GM15510 (cell line): ENCODE measurements around the gene SLC24A3.

Experiments used
- POLR2A ChIP-seq: IDR thresholded peaks from 3 replicates; pipeline ENCODE4 v1.6.1; 2011; ENCODE audit warnings: borderline replicate concordance; ENCODE audit not compliant: insufficient read length; ENCODE audit errors: extremely low read depth

Gene SLC24A3

GRCh38 chr20:19212469-19212815, at the start of gene SLC24A3:
SLC24A3 (plus strand) TSS chr20:19212642.
- TF ChIP-seq POLR2A: no peak

- TF ChIP-seq POLR2A: no peak
These were observed 42.3 kb upstream of the SLC24A3 start for GRCh38 chr20:19170148-19170547.

GRCh38 chr20:19172637-19173036, 39.8 kb upstream of the SLC24A3 start:
- TF ChIP-seq POLR2A: no peak

GRCh38 chr20:19176470-19177052, 35.9 kb upstream of the SLC24A3 start:
- TF ChIP-seq POLR2A: no peak

GRCh38 chr20:19181552-19181951, 30.9 kb upstream of the SLC24A3 start:
- no peak for TF ChIP-seq POLR2A

- no peak for TF ChIP-seq POLR2A
These were observed 27.4 kb upstream of the SLC24A3 start for GRCh38 chr20:19185083-19185482.

- no peak for TF ChIP-seq POLR2A
These were observed 19.1 kb upstream of the SLC24A3 start for GRCh38 chr20:19193349-19193748.

- TF ChIP-seq POLR2A: no peak
These were observed 6.5 kb upstream of the SLC24A3 start for GRCh38 chr20:19205981-19206396.

GRCh38 chr20:19207541-19207940, 4.9 kb upstream of the SLC24A3 start:
- no peak for TF ChIP-seq POLR2A

- TF ChIP-seq POLR2A: no peak
These were observed 1.9 kb upstream of the SLC24A3 start for GRCh38 chr20:19210391-19211155.

- TF ChIP-seq POLR2A: no peak
These were observed 1.2 kb upstream of the SLC24A3 start for GRCh38 chr20:19211252-19211651.

- no peak for TF ChIP-seq POLR2A
These were observed 577 bp upstream of the SLC24A3 start for GRCh38 chr20:19211661-19212468.

GRCh38 chr20:19212821-19213502, 520 bp downstream of the SLC24A3 start:
- TF ChIP-seq POLR2A: no peak

GRCh38 chr20:19213946-19214490, 1.6 kb downstream of the SLC24A3 start:
- TF ChIP-seq POLR2A: no peak

GRCh38 chr20:19218411-19218810, 6.0 kb downstream of the SLC24A3 start:
- no peak for TF ChIP-seq POLR2A
